ENCODE data around the gene C18orf54. TPM values are rescaled to one million over a fixed set of nuclear protein-coding genes. Genes with fewer than 3 reads are reported as not detected.

Gene C18orf54
- total and polyA plus RNA-seq, 9 of the 15 experiments (the other 6 are each of a cell fraction or from before 2014, with no cell fraction given): 3.0 to 8.7 (median 4.3) TPM

DNA sequence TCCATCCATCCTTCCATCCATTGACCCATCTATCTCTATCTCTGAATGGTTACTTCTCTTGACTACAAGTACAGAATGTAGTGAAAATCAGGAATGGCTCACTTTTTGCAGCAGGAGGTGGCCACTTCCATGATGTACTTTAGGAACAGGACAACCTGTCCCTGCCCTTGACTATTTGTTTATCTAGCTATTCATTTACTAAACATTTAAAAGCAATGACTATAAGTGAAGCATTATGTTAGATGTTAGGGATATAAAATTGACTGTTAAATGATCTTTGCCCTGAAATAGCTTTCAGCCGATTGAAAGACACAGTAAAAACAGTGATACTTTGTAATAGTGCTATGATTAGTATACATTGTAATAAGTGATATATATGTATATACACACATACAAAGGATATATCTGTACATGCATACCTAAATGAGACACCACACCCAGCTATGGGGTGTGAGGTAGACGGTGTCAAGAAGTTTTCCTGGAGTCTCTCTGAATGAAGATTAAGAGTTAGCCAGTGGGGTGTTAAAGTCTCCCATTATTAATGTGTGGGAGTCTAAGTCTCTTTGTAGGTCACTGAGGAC is 68.5 kb downstream of the C18orf54 start:
- BruUV-seq (replicated peaks): no TSS peak
- Histone ChIP-seq H3K4me3 (no peak overlapping the region), H3K9me1 (ENCODE audit: control insufficient read depth, insufficient read depth, low read length) (no peaks in the 10 kb centered on the region), H3K27ac (ENCODE audit: extremely low read depth, low read depth, low read length) (no peak overlapping the region), H4K20me1 (replicated peaks; ENCODE audit: control insufficient read depth, insufficient read depth, low read length) (no peaks in the 10 kb centered on the region), H3K4me2 (ENCODE audit: insufficient read depth, low read length) (no peak overlapping the region), H2AFZ (ENCODE audit: low read depth, low read length) (no peak overlapping the region), H3K79me2 (ENCODE audit: control insufficient read depth, insufficient read depth, low read length) (no peaks in the 10 kb centered on the region), H3K36me3 (ENCODE audit: control insufficient read depth, insufficient read depth, low read length) (no peaks in the 10 kb centered on the region), H3K4me1 (replicated peaks in 1 of 2; ENCODE audit: control insufficient read depth in 2 of 2, insufficient read depth in 2 of 2, low read length in 2 of 2) (no peaks in the 10 kb centered on the region), H3K27me3 (ENCODE audit: control insufficient read depth in 2 of 2, insufficient read depth in 2 of 2, low read length in 2 of 2) (no peaks in the 10 kb centered on the region), H3K9me3 (replicated peaks; ENCODE audit: control insufficient read depth, insufficient read depth, low read depth, low read length) (no peaks in the 10 kb centered on the region), H3K9ac (ENCODE audit: insufficient read depth in 1 of 2, low read depth in 2 of 2, low read length in 2 of 2) (no peak overlapping the region)
- FAIRE-seq (no peak), ATAC-seq (no peak), DNase-seq (ENCODE audit: extremely low read depth in 1 of 4, low spot score in 3 of 4) (no peak)
- ChIA-PET POLR2A (no interaction called here), CTCF (ENCODE audit: low intra/inter-chr PET ratio) (no interaction called here)
- WGBS (ENCODE audit: insufficient coverage, low coverage, missing lambda C conversion rate): 5% methylated on average over 2 of the region's 2 CpGs
- intact Hi-C loops (cut with micrococcal nuclease): no loop called here
- in situ Hi-C loops (cut with MboI): no loop called here
- TF ChIP-seq, protein P1, sequence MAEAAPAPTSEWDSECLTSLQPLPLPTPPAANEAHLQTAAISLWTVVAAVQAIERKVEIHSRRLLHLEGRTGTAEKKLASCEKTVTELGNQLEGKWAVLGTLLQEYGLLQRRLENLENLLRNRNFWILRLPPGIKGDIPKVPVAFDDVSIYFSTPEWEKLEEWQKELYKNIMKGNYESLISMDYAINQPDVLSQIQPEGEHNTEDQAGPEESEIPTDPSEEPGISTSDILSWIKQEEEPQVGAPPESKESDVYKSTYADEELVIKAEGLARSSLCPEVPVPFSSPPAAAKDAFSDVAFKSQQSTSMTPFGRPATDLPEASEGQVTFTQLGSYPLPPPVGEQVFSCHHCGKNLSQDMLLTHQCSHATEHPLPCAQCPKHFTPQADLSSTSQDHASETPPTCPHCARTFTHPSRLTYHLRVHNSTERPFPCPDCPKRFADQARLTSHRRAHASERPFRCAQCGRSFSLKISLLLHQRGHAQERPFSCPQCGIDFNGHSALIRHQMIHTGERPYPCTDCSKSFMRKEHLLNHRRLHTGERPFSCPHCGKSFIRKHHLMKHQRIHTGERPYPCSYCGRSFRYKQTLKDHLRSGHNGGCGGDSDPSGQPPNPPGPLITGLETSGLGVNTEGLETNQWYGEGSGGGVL (CRISPR knock-in tag; IDR thresholded peaks at IDR 0.05): no peak
- TF ChIP-seq, protein P2, sequence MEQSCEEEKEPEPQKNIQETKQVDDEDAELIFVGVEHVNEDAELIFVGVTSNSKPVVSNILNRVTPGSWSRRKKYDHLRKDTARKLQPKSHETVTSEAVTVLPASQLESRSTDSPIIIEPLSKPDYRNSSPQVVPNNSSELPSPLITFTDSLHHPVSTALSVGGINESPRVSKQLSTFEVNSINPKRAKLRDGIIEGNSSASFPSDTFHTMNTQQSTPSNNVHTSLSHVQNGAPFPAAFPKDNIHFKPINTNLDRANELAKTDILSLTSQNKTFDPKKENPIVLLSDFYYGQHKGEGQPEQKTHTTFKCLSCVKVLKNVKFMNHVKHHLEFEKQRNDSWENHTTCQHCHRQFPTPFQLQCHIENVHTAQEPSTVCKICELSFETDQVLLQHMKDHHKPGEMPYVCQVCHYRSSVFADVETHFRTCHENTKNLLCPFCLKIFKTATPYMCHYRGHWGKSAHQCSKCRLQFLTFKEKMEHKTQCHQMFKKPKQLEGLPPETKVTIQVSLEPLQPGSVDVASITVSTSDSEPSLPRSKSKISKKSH (CRISPR knock-in tag; IDR thresholded peaks at IDR 0.05): no peak
- TF ChIP-seq ZKSCAN8 (CRISPR knock-in tag; IDR thresholded peaks at IDR 0.05) (no peak), PURB (CRISPR knock-in tag; IDR thresholded peaks at IDR 0.05; ENCODE audit: low read depth) (no peak), NUFIP1 (IDR thresholded peaks at IDR 0.05; ENCODE audit: partially characterized antibody) (no peak)
- TF ChIP-seq, protein P3, sequence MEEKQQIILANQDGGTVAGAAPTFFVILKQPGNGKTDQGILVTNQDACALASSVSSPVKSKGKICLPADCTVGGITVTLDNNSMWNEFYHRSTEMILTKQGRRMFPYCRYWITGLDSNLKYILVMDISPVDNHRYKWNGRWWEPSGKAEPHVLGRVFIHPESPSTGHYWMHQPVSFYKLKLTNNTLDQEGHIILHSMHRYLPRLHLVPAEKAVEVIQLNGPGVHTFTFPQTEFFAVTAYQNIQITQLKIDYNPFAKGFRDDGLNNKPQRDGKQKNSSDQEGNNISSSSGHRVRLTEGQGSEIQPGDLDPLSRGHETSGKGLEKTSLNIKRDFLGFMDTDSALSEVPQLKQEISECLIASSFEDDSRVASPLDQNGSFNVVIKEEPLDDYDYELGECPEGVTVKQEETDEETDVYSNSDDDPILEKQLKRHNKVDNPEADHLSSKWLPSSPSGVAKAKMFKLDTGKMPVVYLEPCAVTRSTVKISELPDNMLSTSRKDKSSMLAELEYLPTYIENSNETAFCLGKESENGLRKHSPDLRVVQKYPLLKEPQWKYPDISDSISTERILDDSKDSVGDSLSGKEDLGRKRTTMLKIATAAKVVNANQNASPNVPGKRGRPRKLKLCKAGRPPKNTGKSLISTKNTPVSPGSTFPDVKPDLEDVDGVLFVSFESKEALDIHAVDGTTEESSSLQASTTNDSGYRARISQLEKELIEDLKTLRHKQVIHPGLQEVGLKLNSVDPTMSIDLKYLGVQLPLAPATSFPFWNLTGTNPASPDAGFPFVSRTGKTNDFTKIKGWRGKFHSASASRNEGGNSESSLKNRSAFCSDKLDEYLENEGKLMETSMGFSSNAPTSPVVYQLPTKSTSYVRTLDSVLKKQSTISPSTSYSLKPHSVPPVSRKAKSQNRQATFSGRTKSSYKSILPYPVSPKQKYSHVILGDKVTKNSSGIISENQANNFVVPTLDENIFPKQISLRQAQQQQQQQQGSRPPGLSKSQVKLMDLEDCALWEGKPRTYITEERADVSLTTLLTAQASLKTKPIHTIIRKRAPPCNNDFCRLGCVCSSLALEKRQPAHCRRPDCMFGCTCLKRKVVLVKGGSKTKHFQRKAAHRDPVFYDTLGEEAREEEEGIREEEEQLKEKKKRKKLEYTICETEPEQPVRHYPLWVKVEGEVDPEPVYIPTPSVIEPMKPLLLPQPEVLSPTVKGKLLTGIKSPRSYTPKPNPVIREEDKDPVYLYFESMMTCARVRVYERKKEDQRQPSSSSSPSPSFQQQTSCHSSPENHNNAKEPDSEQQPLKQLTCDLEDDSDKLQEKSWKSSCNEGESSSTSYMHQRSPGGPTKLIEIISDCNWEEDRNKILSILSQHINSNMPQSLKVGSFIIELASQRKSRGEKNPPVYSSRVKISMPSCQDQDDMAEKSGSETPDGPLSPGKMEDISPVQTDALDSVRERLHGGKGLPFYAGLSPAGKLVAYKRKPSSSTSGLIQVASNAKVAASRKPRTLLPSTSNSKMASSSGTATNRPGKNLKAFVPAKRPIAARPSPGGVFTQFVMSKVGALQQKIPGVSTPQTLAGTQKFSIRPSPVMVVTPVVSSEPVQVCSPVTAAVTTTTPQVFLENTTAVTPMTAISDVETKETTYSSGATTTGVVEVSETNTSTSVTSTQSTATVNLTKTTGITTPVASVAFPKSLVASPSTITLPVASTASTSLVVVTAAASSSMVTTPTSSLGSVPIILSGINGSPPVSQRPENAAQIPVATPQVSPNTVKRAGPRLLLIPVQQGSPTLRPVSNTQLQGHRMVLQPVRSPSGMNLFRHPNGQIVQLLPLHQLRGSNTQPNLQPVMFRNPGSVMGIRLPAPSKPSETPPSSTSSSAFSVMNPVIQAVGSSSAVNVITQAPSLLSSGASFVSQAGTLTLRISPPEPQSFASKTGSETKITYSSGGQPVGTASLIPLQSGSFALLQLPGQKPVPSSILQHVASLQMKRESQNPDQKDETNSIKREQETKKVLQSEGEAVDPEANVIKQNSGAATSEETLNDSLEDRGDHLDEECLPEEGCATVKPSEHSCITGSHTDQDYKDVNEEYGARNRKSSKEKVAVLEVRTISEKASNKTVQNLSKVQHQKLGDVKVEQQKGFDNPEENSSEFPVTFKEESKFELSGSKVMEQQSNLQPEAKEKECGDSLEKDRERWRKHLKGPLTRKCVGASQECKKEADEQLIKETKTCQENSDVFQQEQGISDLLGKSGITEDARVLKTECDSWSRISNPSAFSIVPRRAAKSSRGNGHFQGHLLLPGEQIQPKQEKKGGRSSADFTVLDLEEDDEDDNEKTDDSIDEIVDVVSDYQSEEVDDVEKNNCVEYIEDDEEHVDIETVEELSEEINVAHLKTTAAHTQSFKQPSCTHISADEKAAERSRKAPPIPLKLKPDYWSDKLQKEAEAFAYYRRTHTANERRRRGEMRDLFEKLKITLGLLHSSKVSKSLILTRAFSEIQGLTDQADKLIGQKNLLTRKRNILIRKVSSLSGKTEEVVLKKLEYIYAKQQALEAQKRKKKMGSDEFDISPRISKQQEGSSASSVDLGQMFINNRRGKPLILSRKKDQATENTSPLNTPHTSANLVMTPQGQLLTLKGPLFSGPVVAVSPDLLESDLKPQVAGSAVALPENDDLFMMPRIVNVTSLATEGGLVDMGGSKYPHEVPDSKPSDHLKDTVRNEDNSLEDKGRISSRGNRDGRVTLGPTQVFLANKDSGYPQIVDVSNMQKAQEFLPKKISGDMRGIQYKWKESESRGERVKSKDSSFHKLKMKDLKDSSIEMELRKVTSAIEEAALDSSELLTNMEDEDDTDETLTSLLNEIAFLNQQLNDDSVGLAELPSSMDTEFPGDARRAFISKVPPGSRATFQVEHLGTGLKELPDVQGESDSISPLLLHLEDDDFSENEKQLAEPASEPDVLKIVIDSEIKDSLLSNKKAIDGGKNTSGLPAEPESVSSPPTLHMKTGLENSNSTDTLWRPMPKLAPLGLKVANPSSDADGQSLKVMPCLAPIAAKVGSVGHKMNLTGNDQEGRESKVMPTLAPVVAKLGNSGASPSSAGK (IDR thresholded peaks at IDR 0.05): no peak

Data from K562 (cell line).